ENCODE measurements around the gene ARHGAP22. TPM values are rescaled to one million over a fixed set of nuclear protein-coding genes. Genes with fewer than 3 reads are reported as not detected.

Gene ARHGAP22
- total and polyA plus RNA-seq, 4 donors = 0.23 to 2.3 (median 0.54) TPM

GRCh38 chr10:48609441-48609840 is 4.6 kb upstream of the ARHGAP22 start:
- Histone ChIP-seq H3K27me3 (ENCODE audit: control insufficient read depth in 4 of 4, insufficient read depth in 4 of 4, low read length in 3 of 4) (peaks cover 0 to 8% (median under 1%) of the 10 kb centered on the region in 4 donors), H3K27ac (ENCODE audit: low read depth in 1 of 2, low read length in 2 of 2) (no peak overlapping the region), H3K4me1 (ENCODE audit: control insufficient read depth in 4 of 4, insufficient read depth in 4 of 4, low read length in 3 of 4) (peaks cover 0 to 4% (median 0%) of the 10 kb centered on the region in 4 donors), H3K9ac (ENCODE audit: low read depth in 1 of 2, low read length in 2 of 2) (no peak overlapping the region), H3K9me3 (ENCODE audit: control insufficient read depth in 4 of 4, low read length in 3 of 4) (peaks cover 0 to 4% (median 0%) of the 10 kb centered on the region in 4 donors), H3K4me3 (ENCODE audit: low read depth in 1 of 3, low read length in 3 of 3) (no peak overlapping the region), H3K36me3 (ENCODE audit: control insufficient read depth in 4 of 4, insufficient read depth in 3 of 4, low read depth in 1 of 4, low read length in 3 of 4) (no peaks in the 10 kb centered on the region)
- 75% methylated on average over 5 of the region's 5 CpGs for WGBS
- TF ChIP-seq SP1 (IDR thresholded peaks at IDR 0.05) = no peak
- TF ChIP-seq, protein P1, sequence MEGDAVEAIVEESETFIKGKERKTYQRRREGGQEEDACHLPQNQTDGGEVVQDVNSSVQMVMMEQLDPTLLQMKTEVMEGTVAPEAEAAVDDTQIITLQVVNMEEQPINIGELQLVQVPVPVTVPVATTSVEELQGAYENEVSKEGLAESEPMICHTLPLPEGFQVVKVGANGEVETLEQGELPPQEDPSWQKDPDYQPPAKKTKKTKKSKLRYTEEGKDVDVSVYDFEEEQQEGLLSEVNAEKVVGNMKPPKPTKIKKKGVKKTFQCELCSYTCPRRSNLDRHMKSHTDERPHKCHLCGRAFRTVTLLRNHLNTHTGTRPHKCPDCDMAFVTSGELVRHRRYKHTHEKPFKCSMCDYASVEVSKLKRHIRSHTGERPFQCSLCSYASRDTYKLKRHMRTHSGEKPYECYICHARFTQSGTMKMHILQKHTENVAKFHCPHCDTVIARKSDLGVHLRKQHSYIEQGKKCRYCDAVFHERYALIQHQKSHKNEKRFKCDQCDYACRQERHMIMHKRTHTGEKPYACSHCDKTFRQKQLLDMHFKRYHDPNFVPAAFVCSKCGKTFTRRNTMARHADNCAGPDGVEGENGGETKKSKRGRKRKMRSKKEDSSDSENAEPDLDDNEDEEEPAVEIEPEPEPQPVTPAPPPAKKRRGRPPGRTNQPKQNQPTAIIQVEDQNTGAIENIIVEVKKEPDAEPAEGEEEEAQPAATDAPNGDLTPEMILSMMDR (IDR thresholded peaks at IDR 0.05; ENCODE audit: low read depth, low read length, missing input control) = no peak
- TF ChIP-seq MAX (IDR thresholded peaks at IDR 0.05) = no peak
- TF ChIP-seq ZBTB33 (IDR thresholded peaks at IDR 0.05) = no peak
- TF ChIP-seq HNF4G (IDR thresholded peaks at IDR 0.05) = no peak
- TF ChIP-seq TAF1 (conservative IDR thresholded peaks at IDR 0.05) = no peak
- no peak for TF ChIP-seq RXRA (IDR thresholded peaks at IDR 0.05)
- no peak for TF ChIP-seq HNF4A (conservative IDR thresholded peaks at IDR 0.05)
- TF ChIP-seq REST (IDR thresholded peaks at IDR 0.05) = no peak
- TF ChIP-seq FOXA1 (IDR thresholded peaks at IDR 0.05) = no peak
- no peak for TF ChIP-seq GABPA (IDR thresholded peaks at IDR 0.05 in 1 of 2, conservative IDR thresholded peaks at IDR 0.05 in 1 of 2)
- peak; percentile 5 for DNase-seq (ENCODE audit: low spot score)

DNA sequence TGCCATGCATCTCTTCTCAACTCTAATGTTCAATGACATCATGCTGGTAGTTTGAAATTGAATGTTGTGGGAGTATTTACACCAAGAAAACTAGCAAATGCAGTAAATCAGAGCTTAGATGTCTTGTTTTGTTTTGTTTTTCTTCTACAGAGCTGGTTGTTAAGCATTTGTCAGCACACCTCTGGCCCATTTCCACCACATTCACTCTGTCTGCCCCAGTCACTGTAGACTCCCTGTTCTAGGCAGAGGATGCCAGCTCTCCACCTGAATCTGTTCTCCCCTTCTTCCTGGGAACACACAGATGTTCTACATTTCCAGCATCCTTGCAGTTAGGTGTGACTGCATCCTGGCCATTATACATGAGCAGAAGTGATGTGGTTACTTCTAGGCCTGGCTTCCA is 4.1 kb upstream of the ARHGAP22 start:
- DNase-seq (ENCODE audit: low spot score) = peak; percentile 3
- Histone ChIP-seq H3K4me1 (ENCODE audit: control insufficient read depth in 4 of 4, insufficient read depth in 4 of 4, low read length in 3 of 4) (peaks cover 0 to 4% (median 0%) of the 10 kb centered on the region in 4 donors), H3K9ac (ENCODE audit: low read depth in 1 of 2, low read length in 2 of 2) (no peak overlapping the region), H3K27ac (ENCODE audit: low read depth in 1 of 2, low read length in 2 of 2) (no peak overlapping the region), H3K4me3 (ENCODE audit: low read depth in 1 of 3, low read length in 3 of 3) (no peak overlapping the region), H3K36me3 (ENCODE audit: control insufficient read depth in 4 of 4, insufficient read depth in 3 of 4, low read depth in 1 of 4, low read length in 3 of 4) (no peaks in the 10 kb centered on the region), H3K27me3 (ENCODE audit: control insufficient read depth in 4 of 4, insufficient read depth in 4 of 4, low read length in 3 of 4) (peaks cover 0 to 8% (median 2%) of the 10 kb centered on the region in 4 donors), H3K9me3 (ENCODE audit: control insufficient read depth in 4 of 4, low read length in 3 of 4) (peaks cover 0 to 4% (median 0%) of the 10 kb centered on the region in 4 donors)
- TF ChIP-seq EGR1 (IDR thresholded peaks at IDR 0.05; ENCODE audit: low read depth in 2 of 2) = no peak
- no peak for TF ChIP-seq FOXA2 (IDR thresholded peaks at IDR 0.05)
